ENCODE data around the gene PPP1R1C. TPM values are rescaled to one million over a fixed set of nuclear protein-coding genes. Genes with fewer than 3 reads are reported as not detected.
"Not testable (repeated sequence)": the region's sequence is repeated elsewhere in the genome, so short reads cannot be mapped to it uniquely, and the experiment has no call there.

Gene PPP1R1C
- total and polyA plus RNA-seq, 9 donors, result 0.40 to 2.7 (median 0.83) TPM

DNA sequence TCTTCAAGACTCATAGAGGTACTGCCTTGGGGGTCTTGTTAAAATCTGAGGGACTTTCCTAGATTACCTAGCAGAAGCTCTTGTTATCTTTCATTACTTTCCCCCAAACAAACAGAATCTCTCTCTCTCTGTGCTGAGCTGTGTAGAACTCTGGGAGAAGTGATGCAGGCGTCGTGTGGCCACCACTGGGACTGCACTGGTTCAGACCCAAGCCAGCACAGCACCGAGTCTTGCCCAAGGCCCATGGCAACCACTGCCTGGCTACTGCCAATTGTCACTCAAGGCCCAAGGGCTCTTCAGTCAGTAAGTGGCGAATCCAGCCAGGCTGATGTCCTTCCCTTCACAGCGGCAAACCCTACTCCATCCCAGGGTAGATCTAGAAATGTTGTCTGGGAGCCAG lies 28.6 kb downstream of the PPP1R1C start:
- 78% methylated on average over 4 of the region's 5 CpGs for WGBS (ENCODE audit: insufficient coverage)
- Histone ChIP-seq H3K4me1 (ENCODE audit: control insufficient read depth, insufficient read depth, low read length) (no peaks in the 10 kb centered on the region), H3K27me3 (ENCODE audit: control insufficient read depth, insufficient read depth, low read length) (no peaks in the 10 kb centered on the region), H3K36me3 (ENCODE audit: control insufficient read depth, insufficient read depth, low read length) (no peaks in the 10 kb centered on the region), H3K27ac (ENCODE audit: low read length) (no peak overlapping the region), H3K4me3 (ENCODE audit: low read length) (no peak overlapping the region), H3K9me3 (replicated peaks; ENCODE audit: control insufficient read depth, low read depth, low read length) (peaks cover 3% of the 10 kb centered on the region)
- DNase-seq, result no peak

DNA sequence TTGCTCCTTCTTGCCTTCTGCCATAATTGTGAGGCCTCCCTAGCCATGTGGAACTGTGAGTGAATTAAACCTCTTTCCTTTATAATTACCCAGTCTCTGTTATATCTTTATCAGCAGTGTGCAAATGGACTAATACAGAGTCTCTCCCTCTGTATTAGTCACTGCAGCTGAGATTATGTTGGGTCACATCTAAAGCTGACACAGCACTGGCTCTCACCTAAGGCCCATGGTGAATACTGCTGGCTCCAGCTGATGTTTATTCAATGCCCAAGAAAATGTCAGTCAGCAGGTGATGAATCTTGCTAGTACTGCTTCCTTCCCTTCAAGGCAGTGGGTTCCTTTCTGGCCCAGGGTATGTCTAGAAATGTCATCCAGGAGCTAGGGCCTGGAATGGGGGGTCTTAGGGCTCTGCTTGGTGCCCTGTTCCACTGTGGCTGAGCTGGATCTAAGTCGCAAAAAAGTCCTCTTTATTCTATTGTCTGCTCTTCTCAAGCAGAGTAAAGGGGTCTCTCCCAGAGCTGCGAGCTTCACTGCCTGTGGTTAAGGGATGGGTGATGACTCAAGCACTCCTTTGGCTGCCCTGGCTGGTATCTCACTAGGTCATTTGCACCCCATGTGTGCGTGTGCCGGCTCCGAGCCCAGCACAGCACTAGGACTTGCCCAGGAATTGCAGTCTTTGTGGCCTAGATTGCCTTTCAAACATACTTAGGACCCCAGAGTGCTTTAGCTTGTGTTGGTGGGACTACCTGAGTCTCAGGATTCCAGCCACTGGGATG lies 29.9 kb downstream of the PPP1R1C start:
- no peaks in the 10 kb centered on the region for H3K4me1 ChIP-seq (ENCODE audit: control insufficient read depth, insufficient read depth, low read length)
- no peak for DNase-seq
- no peak overlapping the region for H3K4me3 ChIP-seq (ENCODE audit: low read length)
- peaks cover 3% of the 10 kb centered on the region for H3K9me3 ChIP-seq (replicated peaks; ENCODE audit: control insufficient read depth, low read depth, low read length)
- 83% methylated on average over 1 of the region's 5 CpGs for WGBS (ENCODE audit: insufficient coverage)
- no peaks in the 10 kb centered on the region for H3K27me3 ChIP-seq (ENCODE audit: control insufficient read depth, insufficient read depth, low read length)
- H3K36me3 ChIP-seq (ENCODE audit: control insufficient read depth, insufficient read depth, low read length), result no peaks in the 10 kb centered on the region
- no peak overlapping the region for H3K27ac ChIP-seq (ENCODE audit: low read length)

DNA sequence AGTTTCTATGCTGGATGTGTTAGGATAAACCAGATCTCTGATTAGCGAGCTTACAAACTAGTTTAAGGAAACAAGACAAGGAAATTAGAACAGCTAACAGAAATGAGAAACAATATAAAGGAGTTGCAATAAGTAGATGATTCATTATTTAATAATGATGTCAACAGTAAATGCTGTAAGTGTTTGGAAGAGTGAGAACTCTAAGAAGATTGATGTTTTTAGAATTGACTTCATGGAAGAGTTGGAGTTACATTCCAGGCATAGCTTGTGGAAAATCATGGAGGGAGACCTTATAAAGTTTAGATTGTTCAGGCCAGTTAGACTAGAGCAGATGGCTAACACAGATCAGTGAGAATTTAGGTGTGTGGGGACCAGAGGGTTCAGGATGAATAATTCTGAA lies 32.6 kb downstream of the PPP1R1C start:
- Histone ChIP-seq H3K36me3 (ENCODE audit: control insufficient read depth, insufficient read depth, low read length) (no peaks in the 10 kb centered on the region), H3K4me3 (ENCODE audit: low read length) (no peak overlapping the region)
- DNase-seq, result no peak

DNA sequence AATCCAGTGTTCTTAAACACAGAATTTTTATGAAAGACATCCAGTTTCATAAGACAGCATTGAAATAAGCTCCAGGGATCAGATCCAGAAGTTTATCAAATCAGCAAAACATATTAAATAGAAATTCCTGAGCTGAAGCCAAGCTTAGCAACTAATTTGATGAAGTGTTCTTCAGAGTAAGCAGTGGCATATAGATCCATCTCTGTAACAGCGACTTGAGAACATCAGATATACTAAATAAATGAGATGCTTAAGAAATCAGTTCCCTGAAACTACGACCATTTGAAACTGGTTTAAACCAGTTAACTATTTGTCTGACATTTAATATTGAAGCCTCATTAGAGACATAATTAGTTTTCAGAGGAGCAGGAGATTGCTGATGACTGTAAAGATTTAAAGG lies 34.1 kb downstream of the PPP1R1C start:
- no peak overlapping the region for H3K27ac ChIP-seq (ENCODE audit: low read length)
- H3K9me3 ChIP-seq (replicated peaks; ENCODE audit: control insufficient read depth, low read depth, low read length), result peaks cover 4% of the 10 kb centered on the region
- whole genome bisulfite sequencing (ENCODE audit: insufficient coverage), result no CpG with 5 or more reads among the region's 2 CpGs

More for the DNA sequence above, 32.6 kb downstream of the PPP1R1C start:
- Histone ChIP-seq H3K9me3 (replicated peaks; ENCODE audit: control insufficient read depth, low read depth, low read length) (peaks cover 3% of the 10 kb centered on the region), H3K27ac (ENCODE audit: low read length) (no peak overlapping the region), H3K4me1 (ENCODE audit: control insufficient read depth, insufficient read depth, low read length) (no peaks in the 10 kb centered on the region), H3K27me3 (ENCODE audit: control insufficient read depth, insufficient read depth, low read length) (no peaks in the 10 kb centered on the region)
- WGBS (ENCODE audit: insufficient coverage), result no CpG with 5 or more reads among the region's 1 CpG

DNA sequence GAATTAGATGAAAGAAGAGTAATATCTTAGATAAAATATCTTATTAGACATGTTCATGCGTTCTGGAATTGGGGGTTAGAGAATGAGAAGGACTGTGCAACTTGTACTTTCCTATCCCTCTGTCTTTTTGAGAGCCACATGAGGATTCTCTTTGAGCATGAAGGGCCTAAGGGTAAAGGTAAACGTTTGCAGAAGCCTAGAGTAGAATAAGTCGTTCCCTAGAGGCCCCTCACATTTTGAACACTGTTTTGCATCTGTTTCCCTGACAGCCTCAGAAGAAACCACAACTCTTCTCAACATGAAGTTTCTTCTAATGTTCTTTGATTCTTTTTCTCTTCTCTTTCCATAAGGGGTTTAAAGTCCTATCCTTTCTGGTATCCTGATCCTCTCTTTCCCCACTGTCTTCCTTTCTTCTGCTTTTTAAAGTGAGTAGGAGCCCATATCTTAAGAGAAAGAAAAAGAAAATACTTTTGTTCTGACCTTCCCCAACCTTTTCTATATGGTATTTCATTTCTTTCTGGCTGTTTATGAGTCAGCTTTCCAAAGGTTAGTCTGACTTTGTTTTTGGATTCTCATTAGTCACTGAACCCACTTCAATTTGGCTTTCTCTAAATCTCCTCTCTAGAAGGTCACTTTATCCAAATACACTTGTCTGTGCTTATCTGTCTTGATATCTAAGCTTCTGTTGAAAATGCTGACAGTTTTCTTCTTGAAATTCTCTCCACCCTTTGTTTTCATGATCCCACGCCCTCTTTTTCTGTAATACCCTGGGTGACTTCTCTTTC lies 34.8 kb downstream of the PPP1R1C start:
- WGBS (ENCODE audit: insufficient coverage), result no CpG with 5 or more reads among the region's 4 CpGs

More for the DNA sequence above, 34.1 kb downstream of the PPP1R1C start:
- DNase-seq, result no peak
- Histone ChIP-seq H3K4me3 (ENCODE audit: low read length) (no peak overlapping the region), H3K27me3 (ENCODE audit: control insufficient read depth, insufficient read depth, low read length) (no peaks in the 10 kb centered on the region), H3K36me3 (ENCODE audit: control insufficient read depth, insufficient read depth, low read length) (no peaks in the 10 kb centered on the region), H3K4me1 (ENCODE audit: control insufficient read depth, insufficient read depth, low read length) (no peaks in the 10 kb centered on the region)

DNA sequence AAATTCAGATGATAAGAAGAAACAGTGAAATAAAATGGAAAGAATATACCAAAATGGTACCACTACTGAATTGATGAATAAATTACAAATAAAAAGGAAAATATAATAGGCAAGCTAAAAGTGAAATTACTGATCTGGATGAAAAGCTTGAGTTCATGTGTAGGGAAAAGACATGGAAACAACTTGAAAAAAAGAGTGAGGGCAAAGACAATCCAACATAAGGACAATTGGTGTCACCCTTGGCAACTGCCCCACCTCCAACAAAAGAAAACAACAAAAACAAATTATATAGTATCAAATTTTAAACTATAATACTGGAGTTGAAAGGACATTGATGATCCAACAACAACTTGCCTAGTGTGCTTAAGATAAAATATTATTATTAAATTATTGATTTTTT lies 37.6 kb downstream of the PPP1R1C start:
- no peak for DNase-seq

More for the DNA sequence above, 34.8 kb downstream of the PPP1R1C start:
- Histone ChIP-seq H3K36me3 (ENCODE audit: control insufficient read depth, insufficient read depth, low read length) (no peaks in the 10 kb centered on the region), H3K9me3 (replicated peaks; ENCODE audit: control insufficient read depth, low read depth, low read length) (peaks cover 3% of the 10 kb centered on the region), H3K4me3 (ENCODE audit: low read length) (no peak overlapping the region), H3K27ac (ENCODE audit: low read length) (no peak overlapping the region), H3K4me1 (ENCODE audit: control insufficient read depth, insufficient read depth, low read length) (no peaks in the 10 kb centered on the region), H3K27me3 (ENCODE audit: control insufficient read depth, insufficient read depth, low read length) (no peaks in the 10 kb centered on the region)
- no peak for DNase-seq

DNA sequence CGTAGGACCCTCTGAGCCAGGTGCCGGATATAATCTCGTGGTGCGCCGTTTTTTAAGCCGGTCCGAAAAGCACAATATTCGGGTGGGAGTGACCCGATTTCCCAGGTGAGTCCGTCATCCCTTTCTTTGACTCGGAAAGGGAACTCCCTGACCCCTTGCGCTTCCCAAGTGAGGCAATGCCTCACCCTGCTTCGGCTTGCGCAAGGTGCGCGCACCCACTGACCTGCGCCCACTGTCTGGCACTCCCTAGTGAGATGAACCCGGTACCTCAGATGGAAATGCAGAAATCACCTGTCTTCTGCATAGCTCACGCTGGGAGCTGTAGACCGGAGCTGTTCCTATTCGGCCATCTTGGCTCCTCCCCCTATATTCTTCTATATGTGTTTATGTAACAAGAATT lies 45.2 kb downstream of the PPP1R1C start:
- H3K27ac ChIP-seq (ENCODE audit: low read length); H3K9me3 ChIP-seq (replicated peaks; ENCODE audit: control insufficient read depth, low read depth, low read length); H3K27me3 ChIP-seq (ENCODE audit: control insufficient read depth, insufficient read depth, low read length); H3K4me1 ChIP-seq (ENCODE audit: control insufficient read depth, insufficient read depth, low read length); H3K4me3 ChIP-seq (ENCODE audit: low read length); H3K36me3 ChIP-seq (ENCODE audit: control insufficient read depth, insufficient read depth, low read length); DNase-seq: not testable (repeated sequence)
- WGBS (ENCODE audit: insufficient coverage), result 75% methylated on average over 10 of the region's 21 CpGs

More for the DNA sequence above, 37.6 kb downstream of the PPP1R1C start:
- peaks cover 3% of the 10 kb centered on the region for H3K9me3 ChIP-seq (replicated peaks; ENCODE audit: control insufficient read depth, low read depth, low read length)
- no peak overlapping the region for H3K27ac ChIP-seq (ENCODE audit: low read length)
- H3K4me1 ChIP-seq (ENCODE audit: control insufficient read depth, insufficient read depth, low read length), result no peaks in the 10 kb centered on the region
- H3K27me3 ChIP-seq (ENCODE audit: control insufficient read depth, insufficient read depth, low read length), result no peaks in the 10 kb centered on the region
- H3K4me3 ChIP-seq (ENCODE audit: low read length), result no peak overlapping the region
- H3K36me3 ChIP-seq (ENCODE audit: control insufficient read depth, insufficient read depth, low read length), result no peaks in the 10 kb centered on the region

DNA sequence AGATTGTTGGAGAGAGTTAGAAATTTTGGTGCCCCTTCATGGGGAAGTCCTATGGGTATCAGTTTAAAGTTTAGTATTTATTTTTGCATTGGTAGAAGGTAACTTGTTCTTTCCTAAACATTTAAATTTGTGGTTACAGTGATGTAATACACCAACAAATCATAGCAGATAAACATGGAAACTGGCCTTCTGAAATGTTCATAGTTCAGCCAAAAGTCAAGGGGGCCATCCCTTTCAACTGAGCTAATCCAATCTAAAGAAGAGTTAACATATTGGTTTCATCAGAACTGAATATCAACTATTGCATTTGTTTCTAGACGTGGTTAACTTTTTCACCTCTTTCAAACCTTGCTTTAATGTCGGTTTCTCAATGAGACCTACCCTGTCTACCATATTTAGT lies 46.3 kb downstream of the PPP1R1C start:
- no peaks in the 10 kb centered on the region for H3K36me3 ChIP-seq (ENCODE audit: control insufficient read depth, insufficient read depth, low read length)
- no peak overlapping the region for H3K4me3 ChIP-seq (ENCODE audit: low read length)
- H3K27ac ChIP-seq (ENCODE audit: low read length), result no peak overlapping the region
- DNase-seq, result no peak
- 60% methylated on average over 1 of the region's 2 CpGs for WGBS (ENCODE audit: insufficient coverage)
- no peaks in the 10 kb centered on the region for H3K27me3 ChIP-seq (ENCODE audit: control insufficient read depth, insufficient read depth, low read length)
- no peaks in the 10 kb centered on the region for H3K9me3 ChIP-seq (replicated peaks; ENCODE audit: control insufficient read depth, low read depth, low read length)
- H3K4me1 ChIP-seq (ENCODE audit: control insufficient read depth, insufficient read depth, low read length), result no peaks in the 10 kb centered on the region

DNA sequence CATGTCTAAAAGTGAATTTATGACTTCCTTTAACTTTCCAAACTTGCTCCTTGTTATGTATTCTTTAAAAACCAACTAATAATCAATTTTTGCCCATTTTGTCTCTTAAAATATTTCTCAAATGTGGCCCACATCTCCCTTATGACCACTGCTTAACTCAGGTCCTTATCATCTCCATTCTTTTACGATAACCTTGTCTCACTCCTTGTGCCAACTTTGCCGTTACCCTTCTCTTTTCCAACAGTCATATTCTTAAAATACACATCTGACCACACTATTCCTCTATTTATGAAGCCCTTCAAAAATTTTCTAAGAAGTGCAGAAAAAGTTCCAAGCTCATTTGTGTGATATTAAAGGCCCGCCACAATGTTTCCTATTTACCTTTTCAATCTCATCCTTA lies 47.8 kb downstream of the PPP1R1C start:
- Histone ChIP-seq H3K27me3 (ENCODE audit: control insufficient read depth, insufficient read depth, low read length) (no peaks in the 10 kb centered on the region), H3K27ac (ENCODE audit: low read length) (no peak overlapping the region), H3K36me3 (ENCODE audit: control insufficient read depth, insufficient read depth, low read length) (no peaks in the 10 kb centered on the region), H3K4me3 (ENCODE audit: low read length) (no peak overlapping the region), H3K4me1 (ENCODE audit: control insufficient read depth, insufficient read depth, low read length) (no peaks in the 10 kb centered on the region), H3K9me3 (replicated peaks; ENCODE audit: control insufficient read depth, low read depth, low read length) (no peaks in the 10 kb centered on the region)
- WGBS (ENCODE audit: insufficient coverage), result 100% methylated on average over 1 of the region's 3 CpGs
- no peak for DNase-seq

DNA sequence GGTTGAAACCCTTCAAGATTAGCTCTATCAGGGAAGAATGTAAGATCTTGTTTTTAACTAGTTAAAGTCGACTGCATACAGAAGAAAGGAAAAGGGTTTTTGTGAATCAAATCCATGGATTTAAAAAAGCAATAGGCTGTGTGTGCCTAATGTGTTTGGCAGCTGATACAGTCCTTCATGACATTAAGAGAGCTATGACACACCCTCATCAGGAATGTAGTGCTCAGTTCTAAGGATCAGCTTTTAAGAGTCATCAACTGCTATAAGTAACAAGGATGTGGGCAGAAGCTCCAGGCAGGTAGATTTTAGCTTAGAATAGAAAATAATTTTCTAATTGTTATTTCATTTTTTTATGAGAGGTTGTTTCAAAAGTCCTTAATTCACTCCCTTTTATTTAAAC lies 52.9 kb downstream of the PPP1R1C start:
- Histone ChIP-seq H3K4me1 (ENCODE audit: control insufficient read depth, insufficient read depth, low read length) (no peaks in the 10 kb centered on the region), H3K4me3 (ENCODE audit: low read length) (no peak overlapping the region), H3K9me3 (replicated peaks; ENCODE audit: control insufficient read depth, low read depth, low read length) (no peaks in the 10 kb centered on the region), H3K36me3 (ENCODE audit: control insufficient read depth, insufficient read depth, low read length) (no peaks in the 10 kb centered on the region), H3K27ac (ENCODE audit: low read length) (no peak overlapping the region), H3K27me3 (ENCODE audit: control insufficient read depth, insufficient read depth, low read length) (no peaks in the 10 kb centered on the region)
- peak; percentile 57 for DNase-seq
- 17% methylated on average over 1 of the region's 1 CpG for WGBS (ENCODE audit: insufficient coverage)
